HG02759 (cell line): ENCODE measurements around the gene RBM39.
A peak's percentile ranks its signal among the peaks of the same experiment; 100 is the strongest.
"Not testable (repeated sequence)": the region's sequence is repeated elsewhere in the genome, so short reads cannot be mapped to it uniquely, and the experiment has no call there.

Experiments used
- ATAC-seq: cut with Tn5 transposase; IDR thresholded peaks from one replicate; pipeline ENCODE4 v1.9.1; 2021; ENCODE audit warnings: mild to moderate bottlenecking, moderate library complexity; ENCODE audit not compliant: unreplicated experiment

RBM39 gene

GRCh38 chr20:35709259-35709658 lies 32.8 kb downstream of the RBM39 start:
- ATAC-seq, result no peak

- ATAC-seq, result no peak
Observed at GRCh38 chr20:35708502-35708901, 33.6 kb downstream of the RBM39 start.

- not testable (repeated sequence) for ATAC-seq
Observed at GRCh38 chr20:35706591-35707529, 35.2 kb downstream of the RBM39 start.

GRCh38 chr20:35705894-35706293 lies 36.2 kb downstream of the RBM39 start:
- ATAC-seq, result not testable (repeated sequence)

- ATAC-seq, result no peak
Observed at GRCh38 chr20:35704514-35705261, 37.4 kb downstream of the RBM39 start.

- no peak for ATAC-seq
Observed at GRCh38 chr20:35702824-35703695, 39.0 kb downstream of the RBM39 start.

- no peak for ATAC-seq
Observed at GRCh38 chr20:35702051-35702823, 39.8 kb downstream of the RBM39 start.

- ATAC-seq, result no peak
Observed at GRCh38 chr20:35700625-35701148, 41.4 kb downstream of the RBM39 start.

GRCh38 chr20:35699957-35700624 lies 42.0 kb downstream of the RBM39 start:
- no peak for ATAC-seq

GRCh38 chr20:35699127-35699956 lies 42.7 kb downstream of the RBM39 start, which contains the start of the genes NFS1 and ROMO1:
Gene NFS1, minus strand, starts transcription at chr20:35699352. Its CDS starts 64 bp downstream, at chr20:35699288.
Gene ROMO1, plus strand, starts transcription at chr20:35699405. Its CDS starts 228 bp downstream, at chr20:35699633.
- peak; percentile 89 for ATAC-seq

GRCh38 chr20:35698298-35699126 lies 43.5 kb downstream of the RBM39 start:
- peak; percentile 33 for ATAC-seq

GRCh38 chr20:35697696-35698297 lies 44.3 kb downstream of the RBM39 start:
- ATAC-seq, result no peak

- no peak for ATAC-seq
Observed at GRCh38 chr20:35695978-35696377, 46.1 kb downstream of the RBM39 start.

GRCh38 chr20:35695245-35695749 lies 46.8 kb downstream of the RBM39 start:
- no peak for ATAC-seq

- ATAC-seq, result no peak
Observed at GRCh38 chr20:35690265-35690664, 51.8 kb downstream of the RBM39 start.

GRCh38 chr20:35686872-35687271 lies 55.2 kb downstream of the RBM39 start:
- ATAC-seq, result not testable (repeated sequence)

GRCh38 chr20:35685368-35685767 lies 56.7 kb downstream of the RBM39 start:
- ATAC-seq, result not testable (repeated sequence)
